Measurements from ENCODE around the gene ETV3.

DNA sequence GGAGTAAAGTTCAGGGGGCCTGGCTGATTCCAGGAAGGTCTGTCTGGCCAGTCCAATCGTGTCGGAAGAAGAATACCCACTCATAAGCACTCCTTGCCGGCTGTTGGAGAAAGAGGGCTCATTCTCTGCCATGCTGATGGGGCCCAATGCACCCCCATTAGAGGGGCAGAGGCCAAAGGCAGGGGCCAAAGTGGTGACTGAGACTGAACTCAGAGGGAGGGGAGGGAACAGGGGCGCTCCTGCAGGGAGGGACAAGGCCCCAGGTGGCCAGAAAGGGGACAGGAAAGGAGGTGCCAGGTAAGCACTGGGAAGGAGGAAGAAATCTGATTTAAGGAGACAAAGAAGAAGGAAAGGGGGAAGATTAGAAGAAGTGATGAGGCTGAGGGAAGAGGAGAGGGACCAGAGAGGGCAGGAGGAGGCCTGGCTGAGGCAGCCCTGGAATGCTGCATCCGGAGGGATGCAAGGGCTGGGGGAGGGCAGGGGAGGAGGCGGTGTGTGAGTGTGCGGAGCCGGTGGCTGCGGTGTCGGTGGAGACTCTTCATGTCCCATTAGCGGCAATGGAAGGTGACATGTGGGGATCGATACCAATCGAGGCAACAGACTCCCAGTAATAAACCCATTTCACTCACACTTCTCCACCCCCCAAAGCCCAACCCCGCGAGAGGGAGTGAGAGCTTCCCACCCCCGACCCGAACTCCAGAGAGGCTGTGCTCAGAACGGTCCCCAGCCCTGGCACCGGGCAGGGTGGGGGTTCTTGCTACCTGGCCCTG, 26.6 kb downstream of the ETV3 start:
- TF ChIP-seq, protein P1, sequence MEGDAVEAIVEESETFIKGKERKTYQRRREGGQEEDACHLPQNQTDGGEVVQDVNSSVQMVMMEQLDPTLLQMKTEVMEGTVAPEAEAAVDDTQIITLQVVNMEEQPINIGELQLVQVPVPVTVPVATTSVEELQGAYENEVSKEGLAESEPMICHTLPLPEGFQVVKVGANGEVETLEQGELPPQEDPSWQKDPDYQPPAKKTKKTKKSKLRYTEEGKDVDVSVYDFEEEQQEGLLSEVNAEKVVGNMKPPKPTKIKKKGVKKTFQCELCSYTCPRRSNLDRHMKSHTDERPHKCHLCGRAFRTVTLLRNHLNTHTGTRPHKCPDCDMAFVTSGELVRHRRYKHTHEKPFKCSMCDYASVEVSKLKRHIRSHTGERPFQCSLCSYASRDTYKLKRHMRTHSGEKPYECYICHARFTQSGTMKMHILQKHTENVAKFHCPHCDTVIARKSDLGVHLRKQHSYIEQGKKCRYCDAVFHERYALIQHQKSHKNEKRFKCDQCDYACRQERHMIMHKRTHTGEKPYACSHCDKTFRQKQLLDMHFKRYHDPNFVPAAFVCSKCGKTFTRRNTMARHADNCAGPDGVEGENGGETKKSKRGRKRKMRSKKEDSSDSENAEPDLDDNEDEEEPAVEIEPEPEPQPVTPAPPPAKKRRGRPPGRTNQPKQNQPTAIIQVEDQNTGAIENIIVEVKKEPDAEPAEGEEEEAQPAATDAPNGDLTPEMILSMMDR (IDR thresholded peaks at IDR 0.05), result no peak
- no peak for TF ChIP-seq POLR2A (IDR thresholded peaks at IDR 0.05)

Measured in uterus (tissue), 2 donors.